NCI-H2107 treated with DMSO at 0.1 percent for 48 hours (cell line): ENCODE data around the gene TP53I13.

ENCODE experiments used
- DNase-seq: peaks from one replicate; lab custom pipeline; 2025; ENCODE audit not compliant: unreplicated experiment; lab: John Stamatoyannopoulos, UW

Gene TP53I13

DNA sequence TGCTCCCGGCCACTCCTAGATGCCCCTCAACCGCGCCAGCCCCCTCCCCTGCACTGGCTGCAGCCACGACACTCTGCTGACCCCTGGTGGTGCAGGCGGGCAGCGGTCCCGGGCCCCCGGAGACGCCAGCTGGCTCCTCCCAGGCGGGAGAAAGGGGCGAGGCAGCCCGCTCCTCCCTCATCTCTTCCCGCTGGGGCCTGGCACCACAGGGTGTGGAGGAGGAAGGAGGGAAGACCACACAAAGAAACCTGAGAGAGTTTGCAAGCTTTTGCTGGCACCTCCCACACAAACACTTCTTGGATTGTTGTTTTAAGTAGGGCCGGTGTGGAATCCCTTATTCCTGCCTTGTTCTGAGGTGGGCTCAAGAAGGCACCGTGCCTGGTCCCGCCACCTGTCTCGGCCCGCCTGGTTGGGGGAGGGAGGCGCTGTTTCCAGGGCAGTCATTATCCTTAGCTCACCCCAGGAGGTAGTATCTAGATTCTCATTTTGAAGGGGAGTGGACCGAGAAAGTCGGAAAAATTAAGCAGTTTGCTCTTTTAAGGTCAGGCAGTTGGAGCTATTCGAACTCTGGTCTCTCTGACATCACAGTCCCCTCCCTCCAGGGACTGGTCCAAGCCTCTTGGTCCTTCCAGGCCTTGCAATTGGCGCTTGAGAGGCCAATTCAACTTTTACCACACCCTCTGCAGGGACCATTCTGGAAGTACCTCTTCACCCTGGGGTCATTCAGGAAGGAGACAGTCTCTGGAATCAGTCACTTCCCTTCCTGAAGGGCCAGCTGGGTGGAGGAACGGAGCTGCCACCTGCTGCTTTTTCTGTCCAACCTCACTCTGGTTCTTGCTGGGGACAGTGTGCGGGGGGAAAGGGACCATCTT, 23.5 kb downstream of the TP53I13 start:
- peak; percentile 82 for DNase-seq

DNA sequence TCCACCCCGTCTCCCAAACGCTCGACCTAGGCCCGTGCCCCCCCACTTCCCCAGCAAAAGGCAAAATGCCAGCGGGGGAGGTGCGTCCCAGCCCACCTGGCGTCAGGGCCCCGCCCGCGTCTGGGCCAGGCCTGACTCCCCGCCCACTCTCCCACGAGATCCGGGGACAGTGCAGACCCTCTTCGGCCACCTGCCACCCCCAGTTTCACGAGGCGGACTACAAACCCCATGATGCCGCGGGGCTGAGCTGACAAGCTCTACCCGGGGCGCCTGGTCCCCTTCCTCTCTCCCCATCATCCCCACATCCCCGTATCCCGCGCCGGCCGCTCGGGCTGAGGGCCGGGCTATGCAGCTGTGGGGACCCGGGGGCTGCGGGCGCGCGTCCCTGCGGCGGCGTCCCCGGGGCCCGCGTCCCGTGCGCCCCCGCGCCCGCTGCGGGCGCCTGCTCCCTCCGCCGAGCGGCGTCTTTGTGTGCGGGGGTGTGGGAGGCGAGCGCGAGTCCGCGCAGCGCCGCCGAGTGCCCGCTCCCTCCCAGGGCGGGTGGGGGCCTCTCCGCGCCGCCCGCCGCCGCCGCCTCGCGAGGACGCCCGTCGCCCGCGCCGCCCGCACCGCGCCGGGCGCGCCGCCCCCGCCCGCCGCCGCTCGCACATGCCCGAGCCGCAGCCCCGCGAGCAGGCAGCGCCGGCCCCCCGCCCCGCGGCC, 24.5 kb downstream of the TP53I13 start, which contains the start of gene ANKRD13B:
Gene ANKRD13B, plus strand, starts transcription at position 283 of the 702 bp plus-strand sequence. CDS start 490 bp downstream, outside the sequence.
- no peak for DNase-seq

DNA sequence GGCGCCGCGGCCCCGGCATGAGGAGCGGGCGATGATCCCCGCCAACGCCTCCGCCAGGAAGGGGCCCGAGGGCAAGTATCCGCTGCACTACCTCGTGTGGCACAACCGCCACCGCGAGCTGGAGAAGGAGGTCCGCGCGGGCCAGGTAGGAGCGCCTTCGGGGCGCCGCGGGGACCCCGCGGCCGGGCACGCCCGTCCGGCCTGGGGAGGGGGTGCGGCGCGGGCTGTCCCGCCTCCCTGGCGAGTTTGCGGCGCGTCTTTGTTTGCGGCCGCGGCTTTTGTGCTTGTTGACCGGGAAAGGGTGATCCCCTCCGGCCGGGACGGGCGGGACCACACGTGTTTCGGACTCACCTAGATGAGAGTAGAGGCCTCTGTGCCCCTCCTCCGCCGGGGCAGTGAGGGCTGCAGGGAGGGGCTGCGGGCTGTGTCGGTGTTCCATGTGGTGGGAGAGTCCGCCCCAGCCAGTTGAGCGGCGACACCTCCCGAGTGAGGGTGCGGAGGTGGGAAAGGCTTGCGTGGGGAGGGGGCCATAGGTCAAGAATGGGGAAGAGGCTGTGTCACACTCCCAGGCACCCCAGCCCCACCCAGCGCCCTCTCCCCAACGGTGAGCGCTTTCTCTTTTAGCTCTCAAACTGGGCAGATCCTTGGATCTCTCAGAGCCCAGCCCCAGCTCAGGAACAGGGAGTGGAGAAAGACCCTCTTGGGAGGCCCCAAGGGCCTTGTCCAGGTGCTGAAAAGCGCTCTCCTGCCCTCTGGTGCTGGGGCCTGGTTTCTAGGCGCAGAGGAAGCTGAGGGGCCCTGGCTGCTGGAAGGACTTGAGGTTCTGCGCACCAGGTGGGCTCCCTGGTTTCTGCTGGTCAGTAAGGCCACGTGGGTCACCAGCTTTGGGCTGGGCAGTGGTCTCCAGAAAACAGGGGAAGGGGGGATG, 25.4 kb downstream of the TP53I13 start:
- DNase-seq = no peak

DNA sequence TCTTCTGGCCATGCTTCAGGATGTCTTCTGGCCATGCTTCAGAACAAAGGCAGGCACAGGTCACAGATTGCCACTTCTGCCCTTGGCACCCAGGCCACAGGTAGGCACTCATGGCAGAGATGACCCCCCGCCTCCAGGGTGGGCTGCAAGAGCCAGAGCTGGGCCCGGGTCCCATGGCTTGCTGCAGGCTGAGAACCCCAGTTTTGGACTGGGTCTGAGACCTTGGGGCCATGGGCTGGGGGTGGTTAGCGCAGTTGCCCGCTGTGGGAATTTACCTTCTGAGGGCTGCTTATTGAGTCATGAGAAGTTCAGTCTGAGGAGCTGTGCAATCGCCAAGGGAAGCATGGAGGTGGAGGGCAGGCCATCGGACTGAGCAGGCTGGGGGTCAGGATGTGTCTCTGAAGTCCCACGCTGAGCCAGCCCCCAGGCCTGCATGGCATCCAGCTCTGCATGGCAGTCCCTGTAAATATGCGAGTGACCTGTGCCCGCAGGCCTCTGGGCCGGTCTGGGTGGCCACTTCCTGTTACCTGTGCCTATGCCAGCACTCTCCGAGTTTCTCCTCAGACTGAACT, 26.1 kb downstream of the TP53I13 start:
- DNase-seq = no peak

DNA sequence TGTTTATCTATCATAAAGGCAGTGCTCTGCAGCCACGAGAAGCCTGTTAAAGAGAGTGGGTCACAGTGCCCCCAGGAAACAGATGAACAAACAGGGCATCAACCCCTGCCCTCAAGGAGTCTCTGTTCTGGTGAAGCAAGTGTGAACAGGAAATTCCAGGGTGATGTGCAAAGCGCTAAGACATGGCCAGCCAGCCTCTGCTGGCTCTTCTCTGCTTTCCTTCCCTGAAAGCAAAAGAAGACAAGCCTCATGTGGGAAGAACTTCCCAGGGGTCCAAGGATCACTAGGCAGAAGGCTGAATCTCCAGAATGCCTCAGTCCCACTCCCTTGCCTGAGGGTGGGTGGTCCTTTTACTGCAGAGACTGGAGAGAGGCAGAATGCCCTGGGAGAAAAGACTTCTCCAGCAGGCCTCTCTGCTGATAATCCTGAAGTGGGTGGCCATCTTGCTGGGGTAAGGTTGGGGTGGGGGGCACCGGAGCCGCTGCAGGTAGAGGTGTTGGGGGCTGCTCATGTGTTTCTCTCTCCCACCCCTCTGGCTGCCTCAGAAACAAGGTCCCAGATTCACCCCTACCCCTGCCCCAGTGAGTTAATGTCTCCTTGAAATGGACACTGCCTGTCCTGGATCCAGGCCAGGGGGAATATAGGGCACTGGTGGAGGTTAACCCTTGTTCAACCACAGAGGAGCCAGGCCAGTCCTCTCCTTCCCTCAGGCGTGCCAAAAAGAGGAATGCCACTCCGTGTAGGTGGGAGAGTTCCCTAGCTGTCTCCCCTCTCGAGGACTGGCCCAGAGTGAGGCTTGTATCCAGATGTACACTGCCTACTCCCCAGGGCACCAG, 26.8 kb downstream of the TP53I13 start:
- DNase-seq = no peak

DNA sequence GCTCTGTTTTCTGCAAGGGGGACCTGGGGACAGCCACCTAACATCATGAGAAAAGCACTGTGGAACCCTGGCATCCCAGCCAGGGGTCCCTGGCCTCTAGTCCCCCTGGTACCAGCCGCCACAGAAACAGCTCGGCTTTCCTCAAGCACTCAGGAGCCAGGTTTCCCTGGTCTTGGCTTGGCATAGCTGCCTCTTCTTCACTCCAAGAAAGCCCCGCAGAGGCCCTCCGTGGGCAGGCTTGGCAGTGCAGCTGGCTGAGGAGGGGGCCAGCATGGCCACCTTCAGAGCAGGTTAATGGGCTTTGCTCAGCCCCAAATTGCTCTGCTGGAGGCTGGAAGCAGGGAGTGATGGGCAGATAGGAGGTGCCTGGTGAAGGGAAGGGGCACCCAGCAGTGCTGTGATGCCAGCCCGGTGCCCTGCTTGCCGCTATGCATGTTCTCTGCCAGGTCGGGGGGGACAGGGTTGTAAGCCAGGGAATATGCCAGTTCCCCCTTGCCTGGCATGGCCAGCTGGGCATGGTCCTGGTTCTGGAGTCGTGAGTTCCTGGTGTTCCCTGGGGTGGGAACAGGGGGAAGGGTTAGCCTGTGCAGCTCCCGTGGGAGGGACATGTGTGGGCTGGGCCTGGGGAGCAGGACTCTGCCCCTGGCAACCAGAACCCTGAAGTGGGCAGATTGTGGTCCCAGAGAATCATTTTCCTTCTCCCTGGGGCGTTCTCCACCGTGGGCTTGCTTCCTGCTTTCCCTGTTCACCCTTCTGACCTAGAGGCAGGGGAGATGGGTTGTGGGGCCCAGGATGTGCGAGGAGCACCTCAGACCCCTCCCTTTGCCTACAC, 27.7 kb downstream of the TP53I13 start:
- no peak for DNase-seq

DNA sequence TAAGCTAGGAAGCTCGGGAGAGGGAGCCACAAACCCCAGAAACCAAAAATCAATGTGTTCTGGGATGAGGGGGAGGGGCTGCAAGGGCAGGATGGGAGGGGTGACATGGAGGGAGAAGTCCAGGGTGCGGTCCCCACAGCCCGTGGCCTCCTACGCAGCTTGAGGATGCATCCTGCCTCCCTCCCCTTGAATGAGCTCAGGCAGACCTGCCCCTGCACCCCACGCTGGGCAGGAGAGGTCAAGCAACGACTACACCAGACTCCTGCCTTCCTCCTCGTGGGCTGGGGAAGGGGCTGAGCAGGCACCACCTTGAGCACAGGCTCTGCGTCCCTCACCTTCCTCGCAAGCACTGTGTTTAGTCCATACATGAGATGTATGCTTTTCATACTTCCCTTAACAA, 28.3 kb downstream of the TP53I13 start:
- DNase-seq = no peak

DNA sequence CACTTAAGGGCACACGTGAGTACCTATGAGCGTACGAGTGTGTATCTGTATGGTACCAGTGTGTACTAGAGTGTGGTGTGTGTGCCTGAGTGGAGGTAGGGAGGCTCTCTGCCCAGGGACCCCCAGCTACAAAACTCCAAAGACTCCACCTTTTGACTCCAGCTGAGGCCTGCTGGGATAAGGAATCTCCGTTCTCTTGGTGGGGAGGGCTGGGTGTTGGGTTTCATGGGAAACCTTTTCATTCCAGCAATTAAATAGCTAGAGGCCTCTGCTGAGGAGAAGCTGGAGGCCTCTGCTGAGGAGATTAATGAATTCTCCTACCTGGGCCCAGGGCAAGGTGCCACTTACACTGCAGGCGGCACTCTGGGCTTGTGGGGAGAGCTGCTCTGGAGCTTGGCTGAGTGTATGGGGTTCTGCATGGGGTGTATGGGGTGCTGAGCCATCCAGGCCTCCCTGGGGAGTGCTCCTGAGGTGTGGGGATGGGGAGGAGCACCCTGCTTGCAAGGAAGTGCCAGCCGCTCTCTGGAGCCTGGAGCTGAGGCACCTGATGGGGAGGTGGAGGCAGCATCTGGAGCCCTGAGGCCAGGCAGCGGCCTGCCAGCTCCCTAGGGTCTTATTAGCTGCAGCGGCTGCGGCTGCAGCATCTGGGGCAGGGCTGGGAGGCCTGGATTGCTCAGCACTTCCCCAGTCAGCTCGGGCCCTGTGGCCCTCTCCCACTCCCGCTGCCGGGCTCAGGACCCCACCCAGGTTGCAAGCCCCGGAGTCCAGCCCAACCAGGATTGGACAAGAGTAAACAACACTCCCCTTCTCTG, 29.1 kb downstream of the TP53I13 start:
- DNase-seq = peak; percentile 47

DNA sequence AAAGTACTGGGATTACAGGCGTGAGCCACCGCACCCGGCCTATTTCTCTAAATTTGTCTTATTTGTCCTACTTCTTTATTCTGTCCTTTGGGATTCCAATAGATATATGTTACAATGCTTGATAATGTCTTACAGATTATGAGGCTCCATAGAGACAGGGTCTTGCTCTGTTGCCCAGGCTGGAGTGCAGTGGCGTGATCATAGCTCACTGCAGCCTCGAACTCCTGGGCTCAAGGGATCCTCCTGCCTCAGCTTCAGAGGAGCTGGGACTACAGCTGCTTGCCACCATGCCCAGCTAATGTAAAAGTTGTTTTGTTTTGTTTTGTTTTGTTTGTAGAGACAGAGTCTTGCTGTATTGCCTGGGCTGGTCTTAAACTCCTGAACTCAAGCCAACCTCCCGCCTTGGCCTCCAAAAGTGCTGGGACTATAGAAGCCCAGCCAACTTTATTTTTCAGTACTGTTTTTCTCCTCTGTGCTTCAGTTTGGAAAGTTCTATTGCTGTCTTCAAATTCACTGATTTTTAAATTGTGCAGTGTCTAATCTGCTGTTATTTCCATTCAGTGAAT, 34.7 kb downstream of the TP53I13 start:
- no peak for DNase-seq

DNA sequence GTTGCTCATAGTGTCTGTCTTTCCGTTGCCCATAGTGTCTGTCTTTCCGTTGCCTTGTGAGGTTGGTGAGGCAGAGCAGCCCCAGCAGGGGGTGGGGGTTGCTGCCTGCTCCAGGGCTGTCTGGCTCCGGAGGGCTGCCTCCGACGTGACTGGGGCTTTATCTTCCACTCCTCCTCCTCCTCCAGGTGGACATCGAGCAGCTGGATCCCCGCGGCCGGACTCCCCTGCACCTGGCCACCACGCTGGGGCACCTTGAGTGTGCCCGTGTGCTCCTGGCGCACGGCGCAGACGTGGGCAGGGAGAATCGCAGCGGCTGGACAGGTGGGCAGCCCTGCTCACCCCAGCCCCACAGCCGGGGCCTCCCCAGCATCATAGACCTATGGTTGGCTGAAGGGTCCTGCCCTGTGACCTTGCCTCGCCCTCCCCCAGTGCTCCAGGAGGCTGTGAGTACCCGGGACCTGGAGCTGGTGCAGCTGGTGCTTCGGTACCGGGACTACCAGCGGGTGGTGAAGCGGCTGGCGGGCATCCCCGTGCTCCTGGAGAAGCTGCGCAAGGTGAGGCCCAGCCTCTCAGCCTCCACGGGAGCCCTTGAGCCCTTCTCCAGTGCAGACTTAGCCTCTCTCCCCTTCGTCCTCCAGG, 39.2 kb downstream of the TP53I13 start:
- no peak for DNase-seq

DNA sequence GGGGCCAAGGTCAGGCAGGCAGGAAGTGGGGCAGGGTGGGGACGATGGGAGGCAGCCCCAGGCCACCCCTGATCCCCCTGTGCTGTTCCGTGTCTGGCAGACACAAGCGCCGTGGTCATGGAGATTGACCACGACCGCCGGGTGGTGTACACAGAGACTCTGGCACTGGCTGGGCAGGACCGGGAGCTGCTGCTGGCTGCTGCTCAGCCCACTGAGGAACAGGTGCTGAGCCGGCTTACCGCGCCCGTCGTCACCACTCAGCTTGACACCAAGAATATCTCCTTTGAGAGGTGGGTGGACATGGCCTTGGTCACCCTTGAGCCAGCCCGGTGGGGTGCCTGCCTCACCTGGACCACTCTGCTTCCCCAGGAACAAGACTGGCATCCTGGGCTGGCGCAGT, 40.5 kb downstream of the TP53I13 start:
- no peak for DNase-seq

DNA sequence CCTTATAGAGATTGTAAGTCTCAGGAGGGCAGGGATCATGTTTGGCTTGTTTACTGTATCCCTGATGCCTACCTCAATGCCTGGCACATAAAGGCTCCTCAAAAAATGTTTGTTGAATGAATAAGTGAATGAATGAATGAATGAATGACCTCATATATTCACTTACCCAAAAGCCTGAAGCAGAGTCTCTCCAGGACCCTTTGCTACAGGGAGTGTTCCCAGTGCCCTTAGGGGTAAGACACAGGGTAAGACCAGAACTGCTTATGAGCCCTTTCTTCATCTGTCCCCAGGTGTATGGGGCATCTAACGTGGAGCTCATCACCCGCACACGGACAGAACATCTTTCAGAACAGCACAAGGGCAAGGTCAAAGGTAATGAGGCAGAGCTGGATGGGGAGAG, 41.9 kb downstream of the TP53I13 start:
- no peak for DNase-seq

DNA sequence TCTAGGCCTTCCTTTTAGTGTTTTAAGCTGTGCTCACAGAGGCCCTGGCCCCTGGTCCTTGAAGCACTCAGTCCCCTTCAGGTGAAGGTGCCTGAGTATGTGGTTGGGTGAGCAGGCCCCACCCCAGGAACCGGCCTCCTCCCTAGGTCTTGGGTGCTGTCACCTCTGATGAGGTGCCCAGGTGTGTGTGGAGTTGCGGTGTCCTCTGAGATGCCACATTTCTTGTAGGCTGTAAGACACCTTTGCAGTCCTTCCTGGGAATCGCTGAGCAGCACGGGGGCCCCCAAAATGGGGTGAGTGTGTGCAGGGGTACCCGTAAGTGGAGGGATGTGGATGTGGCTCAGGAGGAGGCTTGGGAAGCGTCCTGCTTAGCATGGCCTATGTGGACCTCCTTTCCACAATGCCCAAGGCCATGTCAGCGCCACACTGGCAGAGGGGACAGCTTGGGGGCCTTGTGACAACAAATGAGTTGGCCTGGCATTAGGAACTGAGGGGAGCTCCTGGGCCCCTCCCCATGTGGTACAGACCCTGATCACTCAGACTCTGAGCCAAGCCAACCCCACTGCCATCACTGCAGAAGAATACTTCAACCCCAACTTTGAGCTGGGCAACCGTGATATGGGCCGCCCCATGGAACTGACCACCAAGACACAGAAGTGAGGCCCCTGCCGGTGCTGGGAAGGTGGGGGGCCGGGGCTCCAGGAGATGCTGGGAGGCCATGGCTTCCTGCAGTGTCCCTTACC, 43.0 kb downstream of the TP53I13 start:
- DNase-seq = no peak

DNA sequence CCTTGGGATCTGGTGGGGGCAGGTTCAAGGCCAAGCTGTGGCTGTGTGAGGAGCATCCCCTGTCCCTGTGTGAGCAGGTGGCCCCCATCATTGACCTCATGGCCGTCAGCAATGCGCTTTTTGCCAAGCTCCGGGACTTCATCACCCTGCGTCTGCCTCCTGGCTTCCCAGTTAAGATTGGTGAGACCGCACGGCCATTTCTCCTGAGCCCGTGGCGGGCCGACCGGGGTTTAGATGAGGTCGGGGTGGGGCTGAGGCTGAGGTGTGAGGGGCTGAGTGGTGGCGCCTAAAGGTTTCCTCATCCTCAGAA, 43.5 kb downstream of the TP53I13 start:
- no peak for DNase-seq

DNA sequence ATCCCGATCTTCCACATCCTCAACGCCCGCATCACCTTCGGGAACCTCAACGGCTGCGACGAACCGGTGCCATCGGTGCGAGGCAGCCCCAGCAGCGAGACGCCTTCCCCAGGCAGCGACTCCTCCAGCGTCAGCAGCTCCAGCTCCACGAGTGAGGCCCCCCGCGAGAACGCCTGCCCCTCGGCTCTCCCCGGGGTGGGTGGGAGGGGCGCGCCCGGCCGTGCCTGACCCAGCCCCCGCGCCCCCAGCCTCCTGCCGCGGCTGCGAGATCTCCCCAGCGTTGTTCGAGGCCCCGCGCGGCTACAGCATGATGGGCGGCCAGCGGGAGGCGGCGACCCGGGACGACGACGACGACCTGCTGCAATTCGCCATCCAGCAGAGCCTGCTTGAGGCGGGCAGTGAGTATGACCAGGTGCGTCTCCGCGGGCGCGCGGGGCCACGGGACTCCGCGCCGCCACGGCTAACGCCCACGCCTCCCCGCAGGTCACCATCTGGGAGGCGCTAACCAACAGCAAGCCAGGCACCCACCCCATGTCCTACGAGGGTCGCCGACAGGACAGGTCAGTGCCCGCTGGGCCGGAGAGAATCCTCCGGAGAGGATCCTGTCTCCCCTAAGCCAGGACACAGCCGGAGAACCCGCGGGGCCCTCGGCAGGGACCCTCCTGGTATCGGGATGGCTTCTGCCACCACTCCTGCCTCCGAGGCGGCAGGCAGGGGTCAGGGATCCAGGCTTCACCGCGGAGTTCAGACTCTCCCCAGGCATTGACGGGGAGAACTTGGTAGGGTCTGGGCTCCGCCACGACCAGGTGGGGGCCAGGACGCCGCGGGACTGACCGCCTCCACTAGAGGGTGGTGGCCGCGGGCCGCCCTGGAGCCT, 44.1 kb downstream of the TP53I13 start:
- no peak for DNase-seq

DNA sequence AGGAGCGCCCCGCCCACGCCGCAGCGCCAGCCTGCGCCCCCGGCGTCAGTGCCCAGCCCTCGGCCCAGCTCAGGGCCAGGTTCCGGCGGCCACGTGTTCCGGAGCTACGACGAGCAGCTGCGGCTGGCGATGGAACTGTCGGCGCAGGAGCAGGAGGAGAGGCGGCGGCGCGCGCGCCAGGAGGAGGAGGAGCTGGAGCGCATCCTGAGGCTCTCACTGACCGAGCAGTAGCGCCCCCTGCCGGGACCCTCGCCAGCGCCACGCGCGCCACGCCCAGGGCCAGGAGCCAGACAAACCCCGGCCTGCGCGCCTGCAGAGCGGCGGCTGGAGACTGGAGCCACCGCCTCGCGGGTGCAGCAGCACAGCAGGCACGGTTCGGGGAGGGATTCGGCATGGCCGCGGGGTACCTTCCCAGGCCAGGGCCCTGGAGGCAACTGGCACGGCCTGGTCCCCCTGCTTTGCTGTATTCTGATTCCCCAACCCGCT, 44.9 kb downstream of the TP53I13 start:
- no peak for DNase-seq
